Endothelial cell (in vitro differentiated cells): ENCODE measurements around the gene MACF1. TPM values are rescaled to one million over a fixed set of nuclear protein-coding genes. Genes with fewer than 3 reads are reported as not detected.
A peak's percentile ranks its signal among the peaks of the same experiment; 100 is the strongest.

Experiments used
- DNase-seq: peaks from one replicate; pipeline ENCODE4 v3.0.0; 2021; ENCODE audit warnings: low spot score
- H3K27ac Mint-ChIP-seq: one replicate; pipeline ENCODE4 v1.8.0; 2021; ENCODE audit warnings: mixed read lengths, inconsistent platforms; ENCODE audit not compliant: unreplicated experiment
- H3K27me3 Mint-ChIP-seq: one replicate; pipeline ENCODE4 v1.8.0; 2021; ENCODE audit warnings: mild to moderate bottlenecking, moderate library complexity, mixed read lengths, inconsistent platforms; ENCODE audit not compliant: unreplicated experiment
- H3K36me3 Mint-ChIP-seq: one replicate; pipeline ENCODE4 v1.8.0; 2021; ENCODE audit warnings: mild to moderate bottlenecking, low read depth, mixed read lengths, inconsistent platforms; ENCODE audit not compliant: unreplicated experiment
- H3K4me1 Mint-ChIP-seq: one replicate; pipeline ENCODE4 v1.8.0; 2021; ENCODE audit warnings: mild to moderate bottlenecking, mixed read lengths, inconsistent platforms; ENCODE audit not compliant: unreplicated experiment
- H3K4me3 Mint-ChIP-seq: one replicate; pipeline ENCODE4 v1.8.0; 2021; ENCODE audit warnings: mild to moderate bottlenecking, mixed read lengths, inconsistent platforms; ENCODE audit not compliant: unreplicated experiment
- H3K9me3 Mint-ChIP-seq: one replicate; pipeline ENCODE4 v1.8.0; 2021; ENCODE audit warnings: mixed read lengths, inconsistent platforms; ENCODE audit not compliant: unreplicated experiment
- total RNA-seq: library from RNA; stranded (reverse); fragmentation: NEBNext Ultra II Directional; extraction: Animal tissue kit (Norgen Biotek cat#: 25700); gene quantifications from one replicate; pipeline ENCODE4 v1.2.1, GENCODE V29; 2021; ENCODE audit not compliant: unreplicated experiment
- TF ChIP-seq, protein P1 (sequence below): fragments of 200-600 bp; sonication (generic); IDR thresholded peaks from one replicate; pipeline ENCODE4 v1.5.0; 2021; ENCODE audit warnings: antibody characterized with exemption; ENCODE audit not compliant: unreplicated experiment

The MACF1 gene
- total RNA-seq, 1 donor from 2014 or later = 511 TPM

DNA sequence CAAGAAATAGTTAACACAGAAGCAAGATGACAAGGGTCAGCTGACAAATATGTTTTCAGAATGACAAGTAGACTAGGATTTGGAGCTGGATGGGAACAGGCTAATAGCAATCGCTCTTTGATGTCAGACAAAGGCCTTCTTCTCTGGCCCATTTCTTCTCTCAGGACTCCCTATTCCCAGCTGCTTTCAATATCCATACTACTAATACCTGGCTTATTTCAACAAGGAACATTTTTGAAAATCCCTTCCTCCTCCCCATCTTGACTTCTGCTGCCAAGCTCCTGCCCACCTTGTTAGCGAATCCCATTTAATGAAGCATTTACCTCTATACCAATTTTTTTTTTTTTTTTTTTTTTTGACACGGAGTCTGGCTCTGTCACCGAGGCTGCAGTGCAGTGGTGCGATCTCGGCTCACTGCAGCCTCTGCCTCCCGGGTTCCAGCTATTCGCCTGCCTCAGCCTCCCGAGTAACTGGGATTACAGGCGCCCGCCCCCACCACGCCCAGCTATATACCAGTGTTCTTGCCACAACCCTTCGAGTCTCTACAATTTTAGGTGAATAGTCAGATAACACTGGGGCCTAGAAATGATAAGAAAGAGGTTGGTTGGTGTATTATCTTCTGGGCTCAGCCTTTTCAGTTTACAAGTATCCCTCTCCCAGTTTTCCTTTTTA lies 68.4 kb downstream of the MACF1 start:
- Mint-ChIP-seq H3K36me3 (peaks cover 11% of the 10 kb centered on the region), H3K9me3 (no peaks in the 10 kb centered on the region), H3K27me3 (peaks cover 6% of the 10 kb centered on the region), H3K4me1 (peaks cover 41% of the 10 kb centered on the region), H3K4me3 (no peak overlapping the region), H3K27ac (no peak overlapping the region)
- no peak for DNase-seq
- TF ChIP-seq, protein P1, sequence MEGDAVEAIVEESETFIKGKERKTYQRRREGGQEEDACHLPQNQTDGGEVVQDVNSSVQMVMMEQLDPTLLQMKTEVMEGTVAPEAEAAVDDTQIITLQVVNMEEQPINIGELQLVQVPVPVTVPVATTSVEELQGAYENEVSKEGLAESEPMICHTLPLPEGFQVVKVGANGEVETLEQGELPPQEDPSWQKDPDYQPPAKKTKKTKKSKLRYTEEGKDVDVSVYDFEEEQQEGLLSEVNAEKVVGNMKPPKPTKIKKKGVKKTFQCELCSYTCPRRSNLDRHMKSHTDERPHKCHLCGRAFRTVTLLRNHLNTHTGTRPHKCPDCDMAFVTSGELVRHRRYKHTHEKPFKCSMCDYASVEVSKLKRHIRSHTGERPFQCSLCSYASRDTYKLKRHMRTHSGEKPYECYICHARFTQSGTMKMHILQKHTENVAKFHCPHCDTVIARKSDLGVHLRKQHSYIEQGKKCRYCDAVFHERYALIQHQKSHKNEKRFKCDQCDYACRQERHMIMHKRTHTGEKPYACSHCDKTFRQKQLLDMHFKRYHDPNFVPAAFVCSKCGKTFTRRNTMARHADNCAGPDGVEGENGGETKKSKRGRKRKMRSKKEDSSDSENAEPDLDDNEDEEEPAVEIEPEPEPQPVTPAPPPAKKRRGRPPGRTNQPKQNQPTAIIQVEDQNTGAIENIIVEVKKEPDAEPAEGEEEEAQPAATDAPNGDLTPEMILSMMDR = no peak

DNA sequence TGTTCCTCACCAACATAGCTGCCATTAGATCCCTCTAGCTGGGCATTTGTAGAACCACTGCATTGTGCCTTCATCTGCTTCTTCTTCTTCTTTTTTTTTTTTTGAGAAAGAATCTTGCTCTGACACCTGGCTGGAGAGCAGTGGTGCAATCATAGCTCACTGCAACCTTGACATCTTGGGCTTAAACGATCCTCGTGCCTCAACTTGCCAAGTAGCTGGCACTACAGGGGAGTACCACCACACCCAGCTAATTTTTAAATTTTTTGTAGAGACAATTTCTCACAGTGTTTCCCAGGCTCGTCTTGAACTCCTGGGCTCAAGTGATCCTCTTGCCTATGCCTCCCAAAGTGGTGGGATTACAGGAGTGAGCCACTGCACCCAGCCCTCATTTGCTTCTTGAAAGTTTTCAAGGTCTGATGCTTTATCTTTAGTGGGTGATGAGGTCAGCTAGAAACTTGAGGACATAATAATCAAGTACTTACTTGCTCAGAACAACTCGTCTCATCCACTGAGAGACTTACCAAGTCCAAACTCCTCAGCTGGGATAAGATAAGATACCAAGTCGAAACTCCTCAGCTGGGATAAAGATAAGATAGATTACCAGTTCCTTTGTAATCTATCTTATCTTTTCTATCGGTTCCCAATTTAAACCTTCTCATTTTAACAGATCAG lies 71.5 kb downstream of the MACF1 start:
- Mint-ChIP-seq H3K4me1 (peaks cover 31% of the 10 kb centered on the region), H3K27ac (no peak overlapping the region), H3K4me3 (no peak overlapping the region), H3K27me3 (peaks cover 1% of the 10 kb centered on the region), H3K9me3 (no peaks in the 10 kb centered on the region), H3K36me3 (no peaks in the 10 kb centered on the region)
- TF ChIP-seq, protein P1 = no peak
- no peak for DNase-seq

DNA sequence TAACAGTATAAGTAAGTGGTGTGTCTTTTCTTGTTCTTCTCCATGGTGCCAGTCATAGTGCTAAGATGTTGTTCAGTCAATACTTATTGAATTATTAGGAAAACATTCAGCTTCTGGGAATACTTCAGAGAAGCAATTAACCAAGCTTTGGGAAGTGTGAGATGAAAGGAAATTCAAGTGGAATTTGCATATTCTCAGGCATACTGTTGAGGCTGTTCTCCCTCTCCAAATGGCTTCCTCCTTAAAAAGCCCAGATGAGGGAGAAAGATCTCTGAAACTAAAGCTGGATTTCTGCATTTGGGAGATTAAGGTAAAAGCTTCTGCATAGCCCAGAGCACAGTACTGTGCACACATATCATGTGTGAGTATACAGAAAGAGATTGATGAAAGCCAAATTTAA lies 73.4 kb downstream of the MACF1 start:
- H3K9me3 Mint-ChIP-seq = no peaks in the 10 kb centered on the region
- no peaks in the 10 kb centered on the region for H3K27me3 Mint-ChIP-seq
- H3K4me1 Mint-ChIP-seq = peaks cover 23% of the 10 kb centered on the region
- H3K36me3 Mint-ChIP-seq = peaks cover 8% of the 10 kb centered on the region
- no peak overlapping the region for H3K4me3 Mint-ChIP-seq
- peak overlapping the region; percentile 67 for H3K27ac Mint-ChIP-seq
- DNase-seq = no peak
- TF ChIP-seq, protein P1 = no peak

DNA sequence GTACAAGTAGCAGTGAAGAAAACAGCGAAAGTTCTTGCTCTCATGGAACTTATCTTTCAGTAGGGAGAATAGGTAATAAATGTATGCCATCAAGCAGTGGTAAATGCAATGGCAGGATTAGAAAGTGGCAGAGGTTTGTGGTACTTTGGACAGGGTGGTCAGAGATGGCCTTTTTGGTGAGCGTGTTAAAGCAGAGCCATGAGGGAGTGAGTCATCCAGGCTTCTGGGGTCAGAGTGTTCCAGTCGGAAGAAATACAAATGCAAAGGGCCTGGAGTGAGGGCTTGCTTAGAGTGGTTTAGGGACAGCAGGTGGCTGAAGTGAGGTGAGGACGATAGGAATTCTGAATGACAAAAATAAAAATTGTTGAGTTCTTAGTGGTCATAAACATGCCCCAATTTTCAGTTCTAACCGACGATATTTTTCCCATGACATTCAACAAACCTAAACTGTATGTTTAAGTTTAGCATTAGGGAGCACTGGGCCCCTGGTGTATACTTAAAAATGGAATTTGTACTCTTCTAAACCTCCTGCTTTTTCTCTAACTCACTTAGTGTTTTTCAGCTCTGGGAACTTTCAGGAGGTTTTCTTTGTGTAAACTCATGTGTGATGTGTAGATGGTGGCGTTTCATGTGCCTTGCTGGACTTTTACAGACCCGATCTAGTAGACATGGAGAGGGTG lies 78.2 kb downstream of the MACF1 start:
- TF ChIP-seq, protein P1 = no peak
- H3K27ac Mint-ChIP-seq = no peak overlapping the region
- no peaks in the 10 kb centered on the region for H3K27me3 Mint-ChIP-seq

DNA sequence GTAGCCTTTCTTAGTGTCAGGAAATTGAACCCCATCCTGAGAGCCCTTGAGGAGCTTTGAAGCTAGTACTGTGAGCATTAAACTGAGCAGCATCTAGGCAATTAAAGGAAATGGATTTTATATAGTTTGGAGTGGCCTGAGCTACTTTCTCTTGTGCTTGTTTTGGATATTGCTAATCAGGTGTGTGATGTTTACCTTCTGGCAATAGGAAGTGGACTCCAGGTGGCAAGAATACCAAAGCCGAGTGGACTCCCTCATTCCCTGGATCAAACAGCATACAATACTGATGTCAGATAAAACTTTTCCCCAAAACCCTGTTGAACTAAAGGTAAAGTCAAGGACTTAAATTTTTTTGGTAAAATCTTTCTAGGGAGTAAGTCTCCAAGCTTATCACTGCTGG lies 79.4 kb downstream of the MACF1 start:
- no peak for DNase-seq
- peaks cover 14% of the 10 kb centered on the region for H3K4me1 Mint-ChIP-seq
- H3K4me3 Mint-ChIP-seq = no peak overlapping the region
- TF ChIP-seq, protein P1 = no peak
- H3K27ac Mint-ChIP-seq = no peak overlapping the region
- no peaks in the 10 kb centered on the region for H3K27me3 Mint-ChIP-seq
- H3K9me3 Mint-ChIP-seq = no peaks in the 10 kb centered on the region
- peaks cover 39% of the 10 kb centered on the region for H3K36me3 Mint-ChIP-seq

More for the DNA sequence above, 78.2 kb downstream of the MACF1 start:
- Mint-ChIP-seq H3K36me3 (peaks cover 35% of the 10 kb centered on the region), H3K4me3 (no peak overlapping the region), H3K9me3 (no peaks in the 10 kb centered on the region), H3K4me1 (peaks cover 26% of the 10 kb centered on the region)
- DNase-seq = no peak
